ENCODE data around the gene KCTD18.

KCTD18 gene

GRCh38 chr2:200447139-200447855 is 62.6 kb downstream of the KCTD18 start:
- Histone ChIP-seq H3K27ac (replicated peaks) (no peak overlapping the region), H3K4me3 (replicated peaks; ENCODE audit: insufficient read depth, low read length) (no peak overlapping the region), H3K27me3 (ENCODE audit: insufficient read depth, poor library complexity, severe bottlenecking) (peaks cover 6% of the 10 kb centered on the region)
- no peak for DNase-seq (ENCODE audit: low read depth in 1 of 2, low spot score in 1 of 2)
- no peak for TF ChIP-seq CTCF (IDR thresholded peaks at IDR 0.05; ENCODE audit: insufficient read depth, low read length)
- TF ChIP-seq REST (IDR thresholded peaks at IDR 0.05; ENCODE audit: insufficient replicate concordance, low read depth): no peak
- TF ChIP-seq POLR2AphosphoS5 (IDR thresholded peaks at IDR 0.05; ENCODE audit: low read depth): no peak

- Histone ChIP-seq H3K27me3 (ENCODE audit: insufficient read depth, poor library complexity, severe bottlenecking) (peaks cover 6% of the 10 kb centered on the region), H3K4me3 (replicated peaks; ENCODE audit: insufficient read depth, low read length) (no peak overlapping the region), H3K27ac (replicated peaks) (no peak overlapping the region)
- no peak for TF ChIP-seq REST (IDR thresholded peaks at IDR 0.05; ENCODE audit: insufficient replicate concordance, low read depth)
- no peak for TF ChIP-seq CTCF (IDR thresholded peaks at IDR 0.05; ENCODE audit: insufficient read depth, low read length)
- TF ChIP-seq GABPA (IDR thresholded peaks at IDR 0.05; ENCODE audit: low read depth): no peak
- no peak for TF ChIP-seq POLR2AphosphoS5 (IDR thresholded peaks at IDR 0.05; ENCODE audit: low read depth)
- TF ChIP-seq SPI1 (IDR thresholded peaks at IDR 0.05; ENCODE audit: borderline replicate concordance, low read depth): no peak
- no peak for DNase-seq (ENCODE audit: low read depth in 1 of 2, low spot score in 1 of 2)
Measured at GRCh38 chr2:200446612-200447011, 63.3 kb downstream of the KCTD18 start.

GRCh38 chr2:200445284-200445683 is 64.6 kb downstream of the KCTD18 start:
- TF ChIP-seq GABPA (IDR thresholded peaks at IDR 0.05; ENCODE audit: low read depth) (no peak), SPI1 (IDR thresholded peaks at IDR 0.05; ENCODE audit: borderline replicate concordance, low read depth) (no peak), CTCF (IDR thresholded peaks at IDR 0.05; ENCODE audit: insufficient read depth, low read length) (no peak), REST (IDR thresholded peaks at IDR 0.05; ENCODE audit: insufficient replicate concordance, low read depth) (no peak), POLR2AphosphoS5 (IDR thresholded peaks at IDR 0.05; ENCODE audit: low read depth) (no peak)
- no peak for DNase-seq (ENCODE audit: low read depth in 1 of 2, low spot score in 1 of 2)
- Histone ChIP-seq H3K27me3 (ENCODE audit: insufficient read depth, poor library complexity, severe bottlenecking) (peaks cover 6% of the 10 kb centered on the region), H3K27ac (replicated peaks) (no peak overlapping the region), H3K4me3 (replicated peaks; ENCODE audit: insufficient read depth, low read length) (no peak overlapping the region)

Data from HL-60 (cell line).